ENCODE measurements around the gene POLR2B. TPM values are rescaled to one million over a fixed set of nuclear protein-coding genes. Genes with fewer than 3 reads are reported as not detected.

POLR2B gene
- total RNA-seq, 2 experiments from 2014 or later, result 70.0 to 72.5 TPM

- H3K36me3 Mint-ChIP-seq (ENCODE audit: low read depth), result no peaks in the 10 kb centered on the region
- H3K9me3 ChIP-seq (ENCODE audit: control insufficient read depth in 1 of 2, insufficient read depth in 1 of 2, low read length in 2 of 2), result no peaks in the 10 kb centered on the region
- H3K27ac Mint-ChIP-seq, result no peak overlapping the region
- ChIA-PET CTCF (no interaction called here), POLR2A (no interaction called here)
- ATAC-seq (ENCODE audit: poor library complexity) (no peak), DNase-seq (no peak)
- H3K4me3 ChIP-seq (ENCODE audit: low read length), result no peak overlapping the region
- no peak overlapping the region for H3K27ac ChIP-seq (ENCODE audit: low read depth in 1 of 2, low read length in 2 of 2)
- no peak for TF ChIP-seq CTCF (IDR thresholded peaks at IDR 0.05)
- intact Hi-C loops (cut with DNase I, micrococcal nuclease), result no loop called here
- H3K27me3 ChIP-seq (ENCODE audit: control insufficient read depth in 1 of 2, insufficient read depth in 2 of 2, low read length in 2 of 2), result no peaks in the 10 kb centered on the region
- H3K4me1 ChIP-seq (ENCODE audit: insufficient read depth, low read length), result no peaks in the 10 kb centered on the region
- no peaks in the 10 kb centered on the region for H3K4me1 Mint-ChIP-seq (ENCODE audit: low read depth)
- no peaks in the 10 kb centered on the region for H3K9me3 Mint-ChIP-seq
- H3K4me3 Mint-ChIP-seq, result no peak overlapping the region
- H3K27me3 Mint-ChIP-seq, result peaks cover 22% of the 10 kb centered on the region
- no peaks in the 10 kb centered on the region for H3K36me3 ChIP-seq (ENCODE audit: insufficient read depth, low read length)
These were observed 99.1 kb downstream of the POLR2B start for GRCh38 chr4:57077550-57078343.

- no peak overlapping the region for H3K4me3 Mint-ChIP-seq
- Histone ChIP-seq H3K9me3 (ENCODE audit: control insufficient read depth in 1 of 2, insufficient read depth in 1 of 2, low read length in 2 of 2) (no peaks in the 10 kb centered on the region), H3K27ac (ENCODE audit: low read depth in 1 of 2, low read length in 2 of 2) (no peak overlapping the region), H3K27me3 (ENCODE audit: control insufficient read depth in 1 of 2, insufficient read depth in 2 of 2, low read length in 2 of 2) (no peaks in the 10 kb centered on the region), H3K4me3 (ENCODE audit: low read length) (no peak overlapping the region), H3K36me3 (ENCODE audit: insufficient read depth, low read length) (no peaks in the 10 kb centered on the region), H3K4me1 (ENCODE audit: insufficient read depth, low read length) (no peaks in the 10 kb centered on the region)
- no peaks in the 10 kb centered on the region for H3K9me3 Mint-ChIP-seq
- H3K36me3 Mint-ChIP-seq (ENCODE audit: low read depth), result no peaks in the 10 kb centered on the region
- DNase-seq (no peak), ATAC-seq (ENCODE audit: poor library complexity) (no peak)
- no peaks in the 10 kb centered on the region for H3K4me1 Mint-ChIP-seq (ENCODE audit: low read depth)
- ChIA-PET POLR2A (no interaction called here), CTCF (no interaction called here)
- peaks cover 22% of the 10 kb centered on the region for H3K27me3 Mint-ChIP-seq
- intact Hi-C loops (cut with DNase I, micrococcal nuclease), result no loop called here
- TF ChIP-seq CTCF (IDR thresholded peaks at IDR 0.05), result no peak
- H3K27ac Mint-ChIP-seq, result no peak overlapping the region
These were observed 100.2 kb downstream of the POLR2B start for GRCh38 chr4:57078685-57079521.

Other genes with a start within 250 kb of the POLR2B start
- gene SPINK2, start 157.2 kb upstream of the POLR2B start, total RNA-seq, result 1 to 10 TPM; 4.0 to 5.2 TPM
- gene REST, start 71.0 kb upstream of the POLR2B start, total RNA-seq, result 10 to 100 TPM; 56.8 to 57.6 TPM
- gene NOA1, start 1.3 kb upstream of the POLR2B start, total RNA-seq, result 10 to 100 TPM; 14.3 to 15.6 TPM
- under 1 TPM in 1 of 2 experiments, not detected in 1; 0.45 TPM for gene IGFBP7, start 131.5 kb downstream of the POLR2B start, total RNA-seq